Hematopoietic multipotent progenitor cell (in vitro differentiated cells): ENCODE data around the gene UROC1. TPM values are rescaled to one million over a fixed set of nuclear protein-coding genes. Genes with fewer than 3 reads are reported as not detected.
A peak's percentile ranks its signal among the peaks of the same experiment; 100 is the strongest.
"Not testable (repeated sequence)": the region's sequence is repeated elsewhere in the genome, so short reads cannot be mapped to it uniquely, and the experiment has no call there.

Experiments used
- DNase-seq, 3 donors: peaks; one replicate each; pipeline ENCODE4 v3.0.0-alpha.2; 2011 to 2015; ENCODE audit warnings: low read depth in 2 of 3, low spot score in 2 of 3
- total RNA-seq: library from RNA; depleted of rRNA; stranded (reverse); fragments of >200 nt; gene quantifications from one replicate; pipeline ENCODE4 v1.2.3, GENCODE V29; 2012

UROC1 gene
- total RNA-seq, 1 donor: under 0.01 TPM

- no peak for DNase-seq
Measured at GRCh38 chr3:126547721-126548120, 30.1 kb upstream of the UROC1 start.

- no peak for DNase-seq
Measured at GRCh38 chr3:126546549-126547239, 29.1 kb upstream of the UROC1 start.

- DNase-seq: no peak
Measured at GRCh38 chr3:126546013-126546412, 28.4 kb upstream of the UROC1 start.

GRCh38 chr3:126545544-126545943 is 28.0 kb upstream of the UROC1 start:
- no peak for DNase-seq

DNA sequence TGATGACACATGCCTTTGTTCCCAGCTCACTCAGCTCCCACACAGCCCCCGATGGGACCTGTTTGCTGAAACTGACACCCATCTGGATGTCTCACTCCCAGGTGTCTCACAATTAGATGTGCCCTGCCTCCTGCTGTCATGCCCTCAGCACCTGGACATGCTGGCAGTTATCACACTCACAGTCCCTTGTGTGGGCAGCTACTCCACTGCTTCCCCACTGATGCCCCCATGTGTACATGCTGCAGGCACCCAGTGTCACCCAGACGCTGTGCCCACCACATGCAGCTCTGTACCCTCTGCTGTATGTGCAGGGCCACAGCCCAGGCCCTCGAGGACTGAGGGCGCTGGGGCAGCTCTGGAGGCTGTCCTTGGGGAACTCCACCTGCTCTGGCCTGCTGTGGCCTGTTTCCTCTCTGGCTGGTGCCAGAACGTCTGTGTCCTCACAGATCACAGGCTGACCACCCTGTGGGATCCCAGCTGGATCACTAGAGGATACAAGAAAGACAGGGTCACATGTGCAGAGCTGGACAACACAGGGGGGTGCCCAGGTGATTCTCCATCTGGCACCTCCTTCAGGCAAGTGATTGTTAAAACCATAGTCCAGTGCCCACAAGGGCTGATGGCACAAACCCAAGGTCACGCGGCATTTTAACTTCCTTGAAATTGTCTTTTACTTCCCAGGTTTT is 27.2 kb upstream of the UROC1 start:
- DNase-seq: no peak

DNA sequence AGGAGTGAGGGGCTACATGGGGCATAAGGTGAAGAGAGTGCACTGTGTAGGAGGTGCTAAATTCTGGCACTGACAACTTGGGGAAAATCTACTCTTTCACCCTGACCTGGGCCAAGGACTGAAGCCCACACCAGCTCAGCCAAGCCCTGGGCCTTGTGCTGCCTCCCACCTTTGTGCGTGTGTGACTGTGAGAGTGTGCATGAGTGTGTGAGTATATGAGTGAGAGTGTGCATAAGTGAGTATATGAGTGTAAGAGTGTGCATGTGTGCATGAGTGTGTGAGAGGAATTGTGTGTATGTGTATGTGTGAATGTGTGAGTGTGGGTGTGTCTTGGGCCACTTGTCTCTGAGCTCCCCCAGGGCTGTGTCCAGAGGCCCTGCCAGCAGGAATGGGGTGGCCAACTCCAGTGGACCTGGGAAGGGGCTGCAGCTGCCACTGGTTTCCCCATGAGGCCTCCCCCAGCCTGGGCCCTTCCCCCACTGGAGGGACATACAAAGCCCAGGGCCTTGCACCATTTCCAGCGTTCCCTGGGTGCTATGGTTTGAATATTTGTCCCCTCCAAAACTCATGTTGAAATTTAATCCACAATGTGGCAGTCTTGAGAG is 26.0 kb upstream of the UROC1 start:
- no peak for DNase-seq

DNA sequence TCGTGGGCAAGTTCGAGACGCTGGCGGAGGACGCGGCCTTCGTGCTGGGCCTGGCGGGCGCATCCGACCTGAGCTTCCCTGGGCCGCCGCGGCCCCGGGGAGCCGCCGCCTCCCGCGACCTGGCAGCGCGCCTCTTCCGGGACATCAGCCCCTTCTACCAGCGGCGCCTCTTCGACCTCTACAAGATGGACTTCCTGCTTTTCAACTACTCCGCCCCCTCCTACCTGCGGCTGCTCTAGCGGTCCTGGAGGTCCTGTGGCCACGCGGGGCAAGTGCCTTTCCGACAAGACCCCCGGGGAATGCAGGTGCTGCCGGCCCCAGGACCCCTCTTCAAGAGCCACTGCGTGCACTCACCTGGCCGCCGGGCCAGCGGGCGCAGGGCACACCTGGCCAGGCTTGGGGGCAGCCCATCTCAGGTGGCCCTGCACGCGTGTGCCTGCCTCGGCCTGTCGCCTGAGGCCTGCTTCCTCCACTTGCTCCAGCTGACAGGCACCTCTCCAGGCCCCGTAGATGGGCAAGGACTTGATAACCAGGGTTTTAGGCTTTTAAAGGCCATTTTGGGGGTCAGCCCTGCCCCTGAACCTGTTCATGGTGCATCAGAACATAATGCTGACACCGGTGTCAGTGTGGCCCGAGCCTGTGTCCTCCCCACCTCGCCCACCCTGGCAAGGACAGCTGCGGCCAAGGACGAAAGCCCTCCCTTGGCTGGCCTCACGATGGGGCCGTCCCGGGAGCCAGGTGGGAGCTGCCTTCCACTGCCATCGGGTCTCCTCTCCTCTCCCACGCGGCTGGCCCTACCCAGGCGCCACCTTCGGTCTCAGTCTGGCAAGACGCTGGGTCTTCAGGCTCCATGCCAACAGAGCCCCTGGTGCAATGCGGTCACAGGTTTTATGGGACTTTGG is 25.0 kb upstream of the UROC1 start:
- DNase-seq: no peak

DNA sequence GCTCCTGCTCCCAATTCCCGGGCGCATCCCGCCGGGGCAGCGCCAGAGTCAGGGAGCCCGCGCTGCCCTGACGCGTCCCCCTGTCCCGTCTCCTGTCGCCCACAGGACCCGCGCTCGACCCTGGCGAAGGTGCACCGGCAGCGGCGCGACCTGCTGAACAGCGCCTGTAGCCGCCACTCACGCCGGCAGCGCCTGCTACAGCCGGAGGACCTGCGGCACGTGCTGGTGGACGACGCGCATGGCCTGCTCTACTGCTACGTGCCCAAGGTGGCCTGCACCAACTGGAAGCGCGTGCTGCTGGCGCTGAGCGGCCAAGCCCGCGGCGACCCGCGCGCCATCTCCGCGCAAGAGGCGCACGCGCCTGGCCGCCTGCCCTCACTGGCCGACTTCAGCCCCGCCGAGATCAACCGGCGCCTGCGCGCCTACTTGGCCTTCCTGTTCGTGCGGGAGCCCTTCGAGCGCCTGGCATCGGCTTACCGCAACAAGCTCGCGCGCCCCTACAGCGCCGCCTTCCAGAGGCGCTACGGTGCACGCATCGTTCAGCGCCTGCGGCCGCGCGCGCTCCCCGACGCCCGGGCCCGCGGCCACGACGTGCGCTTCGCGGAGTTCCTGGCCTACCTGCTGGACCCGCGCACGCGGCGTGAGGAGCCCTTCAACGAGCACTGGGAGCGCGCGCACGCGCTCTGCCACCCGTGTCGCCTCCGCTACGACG is 24.2 kb upstream of the UROC1 start:
- no peak for DNase-seq

DNA sequence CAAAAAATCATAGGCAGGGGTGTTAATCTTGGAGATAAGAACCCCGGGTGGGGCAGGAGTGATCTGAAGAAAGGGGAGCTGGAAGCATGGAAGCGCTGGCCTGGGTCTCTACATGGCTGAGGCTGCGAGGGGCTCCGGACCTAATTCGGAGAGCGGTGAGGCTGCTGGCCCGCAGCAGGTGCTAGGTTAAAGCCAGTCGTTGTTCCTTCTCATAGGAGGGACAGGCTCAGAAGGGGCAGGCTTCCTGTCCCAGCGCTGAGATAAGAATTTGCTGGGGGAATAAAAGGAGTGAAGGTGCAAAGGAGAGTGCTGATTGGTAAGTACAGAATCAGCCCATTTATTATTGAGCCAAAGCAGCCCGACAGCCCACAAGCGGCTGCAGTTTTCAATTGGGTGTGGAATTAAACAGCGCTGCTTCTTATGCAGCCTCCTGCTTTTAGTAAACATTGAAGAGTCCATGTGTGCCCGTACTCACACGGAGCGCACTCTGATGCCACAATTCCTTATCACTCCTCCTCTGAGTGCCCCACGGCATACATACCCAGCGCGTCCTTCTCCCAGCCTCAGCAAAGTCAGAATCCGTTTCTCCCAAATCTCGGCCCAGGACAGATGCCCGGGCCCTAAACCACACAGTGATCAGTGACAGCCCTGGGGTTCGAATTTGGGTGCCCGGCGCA is 23.5 kb upstream of the UROC1 start:
- peak in 2 of 3 donors; percentile 46 to 56 for DNase-seq

DNA sequence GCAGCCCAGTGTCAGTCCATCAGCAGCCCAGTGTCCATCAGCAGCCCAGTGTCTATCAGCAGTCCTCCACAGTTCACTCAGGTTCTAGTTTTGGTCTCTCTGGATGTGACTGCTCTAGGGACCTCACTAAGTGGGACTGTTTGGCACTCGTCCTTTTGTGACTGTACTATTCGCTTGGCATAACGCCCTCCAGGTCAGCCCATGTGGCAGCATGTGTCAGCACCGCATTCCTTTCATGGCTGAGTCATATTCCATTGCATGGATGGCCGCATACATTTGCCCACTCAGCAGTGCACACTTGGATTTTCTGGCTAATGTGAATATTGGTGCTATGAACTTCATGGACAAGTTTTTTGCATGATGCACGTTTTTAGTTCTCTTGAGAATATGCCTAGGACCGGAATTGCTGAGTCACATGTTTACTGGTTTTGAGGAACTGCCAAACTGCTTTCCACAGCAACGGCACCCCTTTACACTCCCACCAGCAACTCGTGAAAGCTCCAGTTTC is 22.8 kb upstream of the UROC1 start:
- peak in 2 of 3 donors; percentile 90 to 94 for DNase-seq

GRCh38 chr3:126539558-126540250 is 22.1 kb upstream of the UROC1 start:
- DNase-seq: no peak

- DNase-seq: no peak
Measured at GRCh38 chr3:126538966-126539365, 21.4 kb upstream of the UROC1 start.

DNA sequence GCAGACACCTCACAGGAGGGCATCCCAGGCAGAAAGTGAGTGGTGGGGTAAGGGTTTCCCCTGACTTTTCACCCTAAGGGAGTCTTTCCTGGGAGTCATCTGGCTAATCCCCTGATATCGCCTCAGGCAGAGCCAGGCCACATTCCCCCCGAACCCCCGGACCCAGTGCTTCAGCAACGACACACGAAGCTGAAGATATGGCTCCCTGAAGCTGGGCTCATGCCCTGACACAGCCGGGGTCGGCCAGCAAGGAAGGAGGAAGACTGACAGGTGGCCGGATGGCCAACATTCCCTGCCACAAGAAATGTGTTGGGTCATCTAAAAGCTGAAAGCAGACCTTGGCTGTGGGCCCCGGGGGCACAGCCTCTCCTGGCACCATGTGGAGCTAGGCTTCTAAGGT is 20.7 kb upstream of the UROC1 start:
- no peak for DNase-seq

GRCh38 chr3:126537730-126538281 is 20.2 kb upstream of the UROC1 start:
- DNase-seq: no peak

DNA sequence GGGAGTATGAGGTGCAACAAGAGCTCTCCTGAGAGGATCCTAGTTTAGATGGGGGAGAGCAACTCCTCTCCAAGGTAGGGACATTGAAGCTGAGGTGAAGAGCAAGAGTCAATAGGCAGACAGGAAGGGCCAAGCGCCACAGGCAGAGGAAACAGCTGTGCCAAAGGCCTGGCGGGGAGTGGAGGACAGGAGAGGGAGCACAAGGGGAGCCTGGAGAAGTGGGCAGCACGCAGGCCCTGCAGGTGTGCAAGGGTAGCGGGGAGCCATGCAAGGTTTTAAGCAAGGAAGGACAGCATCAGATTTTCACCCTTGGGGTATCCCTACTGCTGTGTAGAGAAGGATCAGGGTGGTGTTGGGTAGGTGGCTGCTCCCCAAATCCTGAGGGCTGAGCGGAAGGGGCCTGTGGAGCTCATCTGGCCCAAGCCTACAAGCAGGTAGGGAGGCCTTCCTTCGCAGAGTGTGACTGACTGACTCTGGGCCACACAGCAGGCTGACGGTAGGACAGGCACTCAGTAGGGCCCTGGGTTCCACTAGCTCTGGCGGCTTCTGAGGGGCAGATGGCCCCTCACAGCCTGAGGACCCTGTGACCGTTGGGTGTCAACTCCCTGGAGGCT is 19.6 kb upstream of the UROC1 start:
- no peak for DNase-seq

DNA sequence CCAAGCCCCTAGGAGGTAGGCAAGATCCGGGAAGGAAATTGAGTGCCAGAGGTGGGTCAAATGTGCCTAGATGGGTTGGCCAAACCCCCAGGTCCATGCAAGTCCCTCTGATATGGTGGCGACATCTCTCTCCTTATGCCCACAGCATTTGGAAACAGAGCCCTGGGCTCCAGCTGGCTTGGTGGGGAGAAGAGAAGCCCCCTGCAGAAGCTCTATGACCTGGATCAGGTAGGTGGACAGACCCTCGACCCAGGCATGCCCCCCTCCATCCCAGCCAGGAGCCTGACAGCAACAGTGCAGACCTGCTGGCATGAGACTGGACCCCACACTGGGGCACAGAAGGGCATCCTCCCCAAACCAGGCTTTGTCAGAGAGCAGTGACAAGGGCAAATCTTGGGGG is 18.6 kb upstream of the UROC1 start:
- DNase-seq: no peak

GRCh38 chr3:126535636-126536035 is 18.1 kb upstream of the UROC1 start:
- DNase-seq: no peak

DNA sequence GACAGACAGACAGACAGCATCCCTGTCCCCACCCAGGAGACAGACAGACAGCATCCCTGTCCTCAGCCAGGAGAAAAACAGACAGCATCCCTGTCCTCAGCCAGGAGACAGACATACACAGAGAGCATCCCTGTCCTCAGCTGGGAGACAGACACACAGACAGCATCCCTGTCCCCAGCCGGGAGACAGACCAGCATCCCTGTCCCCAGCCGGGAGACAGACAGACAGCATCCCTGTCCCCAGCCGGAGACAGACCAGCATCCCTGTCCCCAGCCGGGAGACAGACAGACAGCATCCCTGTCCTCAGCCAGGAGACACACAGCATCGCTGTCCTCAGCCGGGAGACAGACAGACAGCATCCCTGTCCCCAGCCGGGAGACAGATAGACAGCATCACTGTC is 17.1 kb upstream of the UROC1 start:
- DNase-seq: not testable (repeated sequence)
